ENCODE measurements around the gene CCL21. TPM values are rescaled to one million over a fixed set of nuclear protein-coding genes. Genes with fewer than 3 reads are reported as not detected.

Gene CCL21
- polyA plus RNA-seq, 4 donors = 8.0 to 28.2 (median 16.8) TPM

- DNase-seq (ENCODE audit: low read depth in 4 of 4, low spot score in 3 of 4) = no peak
Observed at GRCh38 chr9:34709196-34709978, 549 bp downstream of the CCL21 start.

- DNase-seq (ENCODE audit: low read depth in 4 of 4, low spot score in 3 of 4) = no peak
Observed at GRCh38 chr9:34707130-34707529, 2.8 kb downstream of the CCL21 start.

DNA sequence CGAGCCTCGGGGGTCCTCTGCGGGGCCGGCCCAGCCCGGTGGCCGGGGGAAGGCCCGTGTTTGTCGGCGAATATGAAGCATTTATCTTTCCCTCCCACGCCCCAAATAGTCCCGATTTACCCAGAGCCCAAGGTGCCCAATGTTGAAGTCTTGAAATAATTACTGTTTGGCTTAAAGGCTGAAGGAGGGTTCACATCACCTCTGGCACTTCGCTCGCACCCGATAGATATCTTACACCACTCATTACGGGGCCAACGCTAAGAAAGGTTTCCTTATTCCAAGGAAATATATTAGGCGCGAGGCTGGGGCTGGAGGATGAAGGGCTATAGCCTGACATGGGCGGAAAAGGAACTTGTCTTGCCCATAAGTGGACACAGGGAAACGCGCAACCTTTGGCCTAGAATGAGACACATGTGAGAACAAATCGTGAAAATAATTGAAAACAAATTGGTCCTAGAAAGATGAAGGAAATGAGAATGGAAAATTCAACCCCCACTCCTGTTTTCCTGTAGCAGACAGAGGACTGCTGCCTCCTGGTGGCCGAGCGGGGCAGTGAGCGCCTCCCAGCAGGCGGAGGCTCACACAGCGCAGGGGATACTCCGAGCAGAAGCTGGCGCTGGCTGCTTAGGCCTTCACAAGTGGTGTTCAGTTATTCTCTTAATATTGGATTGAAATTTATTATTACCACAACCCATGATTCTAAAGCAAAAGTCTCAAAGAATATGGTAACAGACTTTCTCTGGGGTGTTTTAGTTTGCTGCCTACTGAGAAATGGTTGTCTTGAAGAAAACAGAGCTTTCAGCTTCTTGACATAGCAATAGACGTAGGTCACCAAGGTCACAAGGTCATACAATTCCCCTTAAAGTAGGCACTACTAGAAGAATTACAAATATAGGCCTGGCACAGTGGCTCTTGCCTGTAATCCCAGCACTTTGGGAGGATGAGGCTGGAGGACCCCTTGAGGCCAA, 7.9 kb downstream of the CCL21 start:
- DNase-seq (ENCODE audit: low read depth in 4 of 4, low spot score in 3 of 4) = peak; percentile 59 to 66 (median 62)

GRCh38 chr9:34701023-34701768, 8.7 kb downstream of the CCL21 start:
- peak in 1 of 4 donors; percentile 49 for DNase-seq (ENCODE audit: low read depth in 4 of 4, low spot score in 3 of 4)

- DNase-seq (ENCODE audit: low read depth in 4 of 4, low spot score in 3 of 4) = no peak
Observed at GRCh38 chr9:34694811-34695210, 15.1 kb downstream of the CCL21 start.

DNA sequence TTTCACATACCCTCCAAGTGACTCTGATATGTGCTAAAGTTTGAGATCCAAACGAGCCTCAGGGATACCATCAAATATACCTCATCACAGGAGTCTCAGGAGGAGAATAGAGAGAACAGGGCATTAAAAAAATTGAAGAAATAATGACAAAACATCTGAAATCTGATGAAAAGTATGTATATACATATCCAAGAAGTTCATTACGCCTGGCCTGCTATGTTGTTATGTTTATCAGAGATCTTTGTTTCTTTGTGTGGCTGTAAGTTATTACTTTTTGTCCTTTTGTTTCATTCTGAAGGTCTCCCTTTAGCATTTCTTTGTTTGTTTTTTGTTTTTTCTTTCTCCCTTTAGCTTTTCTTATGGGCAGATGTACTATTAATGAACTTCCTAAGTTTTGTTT, 16.4 kb downstream of the CCL21 start:
- no peak for DNase-seq (ENCODE audit: low read depth in 4 of 4, low spot score in 3 of 4)

DNA sequence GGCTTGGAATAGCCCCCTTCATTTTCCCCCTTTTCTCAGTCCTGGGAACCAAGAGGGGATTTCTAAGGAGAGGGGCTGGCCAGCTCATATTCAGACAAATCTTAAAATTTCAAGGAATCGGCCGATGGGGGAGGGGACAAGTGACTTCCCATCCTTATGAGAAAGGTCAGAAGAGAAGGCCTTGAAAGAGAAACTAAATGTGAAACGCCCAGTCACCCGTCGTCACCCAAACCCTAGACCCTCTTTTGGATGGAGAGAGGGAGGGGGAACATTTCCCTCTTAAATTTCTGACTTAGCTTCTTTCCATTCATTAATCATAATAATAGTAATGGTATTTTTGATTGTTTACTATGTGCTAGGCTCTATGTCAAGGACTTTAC, 18.0 kb downstream of the CCL21 start:
- no peak for DNase-seq (ENCODE audit: low read depth in 4 of 4, low spot score in 3 of 4)

DNA sequence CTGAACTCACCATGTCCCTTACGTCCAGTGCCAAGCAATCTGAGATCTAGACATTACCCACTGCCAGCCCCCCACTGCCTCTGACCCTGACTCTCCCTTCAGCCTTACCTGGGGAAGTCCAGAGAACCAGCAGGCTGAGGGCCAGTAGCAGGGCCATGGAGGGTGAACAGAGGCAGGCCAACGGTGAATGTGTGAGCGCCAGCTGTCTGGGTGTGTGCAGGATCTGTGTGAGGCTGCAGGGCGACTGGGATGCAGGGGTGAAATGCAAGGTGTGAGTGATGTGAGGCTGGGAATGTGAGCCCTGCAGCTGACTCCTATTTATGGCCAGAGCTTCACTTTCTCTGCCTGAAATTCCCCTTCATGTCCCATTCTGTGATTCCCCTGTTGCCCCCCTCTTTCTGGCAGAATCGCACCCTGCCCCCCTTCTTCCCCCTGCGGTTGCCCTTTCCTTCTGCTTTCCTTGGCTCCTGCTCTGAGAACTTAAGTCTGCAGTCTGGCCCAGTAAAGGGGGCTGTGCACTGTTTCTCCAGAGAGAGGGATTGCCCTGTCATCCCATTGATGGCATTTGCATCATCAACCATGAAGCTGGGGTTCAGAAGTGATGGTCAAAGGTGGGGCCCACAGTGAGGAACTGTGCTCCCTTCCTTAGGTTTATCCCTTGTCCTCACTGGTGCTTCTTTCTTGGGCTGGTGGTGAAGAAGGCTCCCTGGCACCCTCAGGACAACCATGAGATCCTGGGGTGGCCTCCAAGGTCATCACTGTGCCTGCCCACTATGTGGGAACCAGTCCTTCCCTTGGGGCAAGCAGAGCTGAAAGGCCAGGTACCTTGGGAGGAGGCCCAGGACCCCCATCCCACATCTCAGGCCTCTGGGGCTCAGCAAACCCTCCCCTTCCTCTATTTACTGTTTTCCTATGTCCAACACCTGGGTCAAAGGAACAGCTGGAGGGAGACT, 18.7 kb downstream of the CCL21 start, which contains the start of gene CCL19:
TSS of gene CCL19 (minus strand) at position 294 of the 953 bp plus-strand sequence. CDS start at position 157, 137 bp downstream.
- no peak for DNase-seq (ENCODE audit: low read depth in 4 of 4, low spot score in 3 of 4)

DNA sequence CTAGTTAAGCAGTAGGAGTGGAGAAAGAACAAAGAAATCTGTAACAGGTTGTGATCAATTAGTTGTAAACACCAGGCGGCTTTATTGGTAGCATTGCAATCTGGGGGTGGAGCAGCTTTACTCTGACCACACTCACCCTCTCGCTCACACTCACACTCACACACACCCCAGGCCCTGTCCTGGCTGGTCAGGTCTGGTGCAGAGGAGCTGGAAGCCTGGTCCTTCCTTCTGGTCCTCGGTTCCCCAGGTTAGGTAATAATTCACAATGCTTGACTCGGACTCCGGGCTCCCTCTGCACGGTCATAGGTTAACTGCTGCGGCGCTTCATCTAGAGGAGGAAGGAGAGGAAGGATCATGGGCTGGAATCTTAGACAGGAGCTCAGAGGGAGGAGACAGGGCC, 20.4 kb downstream of the CCL21 start:
- no peak for DNase-seq (ENCODE audit: low read depth in 4 of 4, low spot score in 3 of 4)

GRCh38 chr9:34689116-34689470, 20.8 kb downstream of the CCL21 start:
- DNase-seq (ENCODE audit: low read depth in 4 of 4, low spot score in 3 of 4) = no peak

DNA sequence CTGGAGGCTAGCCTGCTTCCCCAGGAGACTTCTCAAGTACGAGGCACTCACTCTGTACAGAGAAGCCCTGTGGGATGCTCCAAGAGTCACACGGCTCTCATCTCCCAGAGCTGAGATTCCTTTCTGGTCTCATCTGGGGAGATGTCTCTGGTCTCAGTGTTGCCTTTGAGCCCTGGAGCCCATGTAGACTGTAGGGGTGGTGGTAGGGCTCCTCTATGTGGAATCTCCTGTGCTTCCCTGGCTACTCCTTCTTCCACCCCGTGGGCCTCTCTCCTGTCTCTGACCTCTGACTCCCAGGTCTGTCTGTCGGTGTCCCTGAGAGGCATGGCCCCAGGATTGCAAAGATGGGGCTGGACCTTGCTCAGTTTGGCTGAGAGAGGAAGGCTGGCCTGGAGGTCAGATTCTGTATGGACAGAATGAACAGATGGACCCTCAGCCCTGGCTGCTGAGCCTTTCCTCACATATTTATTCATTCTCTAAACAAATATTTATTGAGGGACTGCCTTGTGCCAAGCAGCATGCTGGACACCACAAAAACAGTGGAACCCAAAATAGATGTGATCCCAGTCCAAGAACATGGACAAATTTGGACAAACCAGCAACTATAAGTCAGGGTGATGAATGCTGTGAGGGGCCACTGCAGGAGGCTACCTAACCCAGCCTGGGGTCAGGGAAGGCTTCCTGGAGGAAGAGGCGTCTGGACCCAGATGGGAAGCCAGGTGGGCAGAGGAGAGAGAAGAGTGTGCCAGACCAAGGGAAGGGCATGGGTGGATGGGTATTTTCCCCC, 21.4 kb downstream of the CCL21 start:
- no peak for DNase-seq (ENCODE audit: low read depth in 4 of 4, low spot score in 3 of 4)

- no peak for DNase-seq (ENCODE audit: low read depth in 4 of 4, low spot score in 3 of 4)
Observed at GRCh38 chr9:34687276-34688030, 22.5 kb downstream of the CCL21 start.

GRCh38 chr9:34686732-34687131, 23.2 kb downstream of the CCL21 start:
- DNase-seq (ENCODE audit: low read depth in 4 of 4, low spot score in 3 of 4) = no peak

DNA sequence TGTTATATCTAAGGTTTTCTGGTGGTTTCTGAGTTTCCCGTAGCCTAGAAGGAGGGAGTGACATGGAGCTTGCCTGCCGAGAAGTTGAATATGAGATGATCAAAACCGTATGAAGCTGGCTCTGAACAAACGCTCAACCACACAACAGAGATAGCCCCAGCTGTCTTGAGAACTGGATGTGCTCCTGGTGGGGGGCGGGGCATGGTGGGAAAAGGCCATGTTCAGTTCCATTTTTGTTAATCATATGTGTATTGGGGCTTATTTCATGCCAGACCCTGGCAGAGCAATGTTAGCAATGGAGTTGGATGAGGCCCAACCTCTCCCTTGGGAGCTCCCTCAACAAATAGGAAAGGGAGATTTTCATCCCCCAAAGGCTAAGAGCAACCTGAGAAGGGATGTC, 23.7 kb downstream of the CCL21 start:
- no peak for DNase-seq (ENCODE audit: low read depth in 4 of 4, low spot score in 3 of 4)

DNA sequence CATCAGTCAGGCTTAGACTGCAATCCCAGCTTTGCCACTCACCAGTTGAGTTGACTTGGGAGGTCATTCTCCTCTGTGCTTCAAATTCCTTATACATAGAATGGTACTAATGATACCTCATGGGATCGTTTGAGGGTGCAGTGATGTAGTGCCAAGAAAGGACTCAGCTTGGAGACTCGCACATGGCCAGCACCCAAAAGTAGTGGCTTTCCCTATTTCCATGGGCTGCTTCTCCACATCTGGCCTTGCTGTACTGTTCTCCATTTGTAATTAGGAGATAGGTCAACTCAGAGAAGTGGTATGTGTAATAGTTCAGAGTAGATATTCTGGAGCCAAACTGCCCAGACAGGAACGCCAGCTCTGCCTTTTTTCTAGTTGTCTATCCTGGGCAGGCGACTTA, 24.3 kb downstream of the CCL21 start:
- no peak for DNase-seq (ENCODE audit: low read depth in 4 of 4, low spot score in 3 of 4)

DNA sequence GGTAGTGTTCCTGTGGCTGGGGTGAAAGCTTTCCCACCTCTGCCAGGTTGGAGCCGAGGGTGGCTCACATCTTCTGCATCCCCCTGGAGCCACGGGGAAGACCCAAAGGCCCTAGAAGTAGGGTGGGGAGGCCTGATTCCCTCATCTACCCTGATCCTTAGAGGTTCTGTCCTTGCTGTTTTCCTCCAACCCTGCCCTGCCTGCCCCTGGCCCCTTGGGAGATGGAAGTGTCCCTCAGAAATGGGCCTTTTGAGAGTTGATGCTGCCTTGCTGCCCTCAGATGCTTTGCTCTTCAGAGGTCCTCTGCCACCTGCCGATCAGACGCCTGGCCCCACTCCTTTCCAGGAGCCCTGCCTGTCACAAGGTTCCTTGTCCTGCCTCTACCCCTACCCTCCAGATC, 25.1 kb downstream of the CCL21 start:
- DNase-seq (ENCODE audit: low read depth in 4 of 4, low spot score in 3 of 4) = no peak

DNA sequence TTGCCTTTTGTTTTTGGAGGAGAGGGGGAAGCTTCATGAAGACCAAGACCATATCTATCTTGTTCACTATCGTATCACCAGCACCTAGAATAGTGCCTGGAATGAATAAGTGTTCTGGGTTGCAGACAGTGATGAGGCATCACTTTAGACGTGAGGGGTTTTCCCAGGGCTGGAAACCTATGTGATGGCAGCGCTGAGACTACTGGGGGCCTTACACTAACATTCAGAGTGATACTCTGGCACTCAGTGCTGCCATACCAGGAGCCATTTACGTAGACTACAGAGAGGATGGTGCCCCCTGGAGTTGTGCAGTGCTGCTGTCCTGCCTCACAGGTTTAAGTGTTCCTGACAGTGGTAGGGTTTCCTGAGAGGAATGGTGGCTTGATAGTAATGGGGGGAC, 25.8 kb downstream of the CCL21 start:
- no peak for DNase-seq (ENCODE audit: low read depth in 4 of 4, low spot score in 3 of 4)

DNA sequence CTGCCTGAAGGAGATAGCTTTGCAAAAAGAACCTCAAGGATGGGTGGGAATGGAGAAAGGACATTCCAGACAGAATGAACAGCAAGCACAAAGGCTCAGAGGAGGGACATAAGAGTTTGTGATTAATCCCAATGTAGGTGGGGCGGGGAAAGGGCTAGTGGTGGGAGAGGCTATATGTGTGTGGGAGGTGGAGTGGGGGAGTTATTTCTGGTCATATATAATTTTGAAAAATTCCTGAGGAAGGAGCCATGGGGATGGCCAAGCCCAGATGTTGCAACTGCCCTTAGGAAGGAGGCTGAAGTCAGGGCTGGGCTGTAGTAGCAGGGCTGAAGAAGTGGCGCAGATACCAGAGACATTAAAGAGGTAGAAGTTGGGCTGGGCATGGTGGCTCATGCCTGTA, 34.1 kb downstream of the CCL21 start:
- no peak for DNase-seq (ENCODE audit: low read depth in 4 of 4, low spot score in 3 of 4)
